ENCODE results near the gene TMPRSS6. TPM values are rescaled to one million over a fixed set of nuclear protein-coding genes. Genes with fewer than 3 reads are reported as not detected.

TMPRSS6 gene
- polyA plus RNA-seq, 3 donors, result not detected

DNA sequence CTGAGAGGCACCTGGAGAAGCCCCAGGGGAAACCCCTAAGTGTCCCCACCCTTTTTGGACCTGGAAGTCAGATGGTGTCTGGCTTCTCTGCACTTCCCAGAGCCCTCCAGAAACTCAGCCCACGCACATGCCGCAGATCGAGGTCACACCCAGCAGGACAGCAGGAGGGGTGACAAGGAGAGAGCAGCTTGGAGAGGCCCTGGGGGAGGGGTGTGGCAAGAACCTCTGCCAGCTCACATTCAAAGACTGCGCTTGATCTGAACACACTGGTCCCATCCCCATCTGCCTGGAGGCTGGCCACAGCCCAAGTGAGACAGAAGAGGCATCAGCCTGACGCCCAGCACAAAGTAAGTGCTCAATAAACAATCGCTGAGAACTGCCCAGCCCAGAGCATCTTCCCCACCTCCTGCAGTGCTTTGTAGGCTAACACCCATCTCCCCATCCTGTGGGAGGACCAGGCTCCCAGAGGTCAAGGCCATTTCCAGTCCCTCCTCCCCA is 21.4 kb downstream of the TMPRSS6 start:
- Mint-ChIP-seq H3K27me3 (ENCODE audit: low read depth in 3 of 3) (peaks cover 6 to 15% (median 10%) of the 10 kb centered on the region in 3 donors), H3K27ac (no peak overlapping the region), H3K4me1 (no peaks in the 10 kb centered on the region), H3K9me3 (no peaks in the 10 kb centered on the region), H3K4me3 (no peak overlapping the region), H3K36me3 (no peaks in the 10 kb centered on the region)
- H3K79me2 ChIP-seq (ENCODE audit: insufficient read depth, low read length), result no peaks in the 10 kb centered on the region
- no peaks in the 10 kb centered on the region for H3K36me3 ChIP-seq (replicated peaks in 1 of 2; ENCODE audit: control insufficient read depth in 1 of 2, insufficient read depth in 2 of 2, low read length in 2 of 2)
- H3K9me3 ChIP-seq (replicated peaks in 1 of 2; ENCODE audit: control insufficient read depth in 1 of 2, insufficient read depth in 1 of 2, low read length in 2 of 2), result no peaks in the 10 kb centered on the region
- H3K4me3 ChIP-seq (replicated peaks in 1 of 3; ENCODE audit: low read depth in 2 of 3, low read length in 3 of 3), result no peak overlapping the region
- no peak overlapping the region for H3K4me2 ChIP-seq (replicated peaks; ENCODE audit: extremely low read depth, low read length, poor library complexity, severe bottlenecking)
- intact Hi-C loops (cut with micrococcal nuclease), result no loop called here
- TF ChIP-seq, protein P1, sequence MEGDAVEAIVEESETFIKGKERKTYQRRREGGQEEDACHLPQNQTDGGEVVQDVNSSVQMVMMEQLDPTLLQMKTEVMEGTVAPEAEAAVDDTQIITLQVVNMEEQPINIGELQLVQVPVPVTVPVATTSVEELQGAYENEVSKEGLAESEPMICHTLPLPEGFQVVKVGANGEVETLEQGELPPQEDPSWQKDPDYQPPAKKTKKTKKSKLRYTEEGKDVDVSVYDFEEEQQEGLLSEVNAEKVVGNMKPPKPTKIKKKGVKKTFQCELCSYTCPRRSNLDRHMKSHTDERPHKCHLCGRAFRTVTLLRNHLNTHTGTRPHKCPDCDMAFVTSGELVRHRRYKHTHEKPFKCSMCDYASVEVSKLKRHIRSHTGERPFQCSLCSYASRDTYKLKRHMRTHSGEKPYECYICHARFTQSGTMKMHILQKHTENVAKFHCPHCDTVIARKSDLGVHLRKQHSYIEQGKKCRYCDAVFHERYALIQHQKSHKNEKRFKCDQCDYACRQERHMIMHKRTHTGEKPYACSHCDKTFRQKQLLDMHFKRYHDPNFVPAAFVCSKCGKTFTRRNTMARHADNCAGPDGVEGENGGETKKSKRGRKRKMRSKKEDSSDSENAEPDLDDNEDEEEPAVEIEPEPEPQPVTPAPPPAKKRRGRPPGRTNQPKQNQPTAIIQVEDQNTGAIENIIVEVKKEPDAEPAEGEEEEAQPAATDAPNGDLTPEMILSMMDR (IDR thresholded peaks at IDR 0.05), result no peak
- H3K27me3 ChIP-seq (ENCODE audit: control insufficient read depth in 2 of 2, insufficient read depth in 2 of 2, low read length in 2 of 2), result no peaks in the 10 kb centered on the region
- no peak for DNase-seq
- H3K9ac ChIP-seq (ENCODE audit: insufficient read depth, low read length, poor library complexity, severe bottlenecking), result no peak overlapping the region
- 75% methylated on average over 5 of the region's 6 CpGs for WGBS (ENCODE audit: insufficient coverage)
- H4K20me1 ChIP-seq (ENCODE audit: insufficient read depth, low read length), result no peaks in the 10 kb centered on the region
- no peaks in the 10 kb centered on the region for H3K4me1 ChIP-seq (ENCODE audit: control insufficient read depth in 1 of 2, insufficient read depth in 2 of 2, low read length in 2 of 2)
- no peak overlapping the region for H2AFZ ChIP-seq (ENCODE audit: insufficient read depth, low read depth, low read length, poor library complexity, severe bottlenecking)
- no peak overlapping the region for H3K27ac ChIP-seq (ENCODE audit: low read depth in 1 of 2, low read length in 2 of 2)

DNA sequence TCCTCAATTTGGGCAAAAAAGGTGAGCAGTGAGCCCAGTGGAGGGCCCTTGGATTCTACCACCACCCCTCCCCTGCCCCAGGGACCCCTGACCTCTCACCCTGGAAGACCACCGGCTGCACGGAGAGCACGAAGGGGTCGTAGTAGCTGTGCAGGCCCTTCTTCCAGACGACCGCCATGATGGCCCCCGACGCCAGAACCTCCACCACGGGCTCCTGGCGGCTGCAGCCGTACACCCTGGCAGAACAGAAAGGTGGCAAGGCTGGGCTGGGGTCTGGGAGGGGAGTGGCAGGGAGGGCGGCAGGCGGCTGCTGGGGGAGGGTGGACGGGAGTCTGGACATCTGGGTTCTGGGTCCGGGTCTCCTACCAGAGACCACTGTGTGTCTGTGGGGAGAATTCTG is 23.3 kb downstream of the TMPRSS6 start:
- H3K36me3 Mint-ChIP-seq, result no peaks in the 10 kb centered on the region
- intact Hi-C loops (cut with micrococcal nuclease), result no loop called here
- no peak overlapping the region for H3K4me3 Mint-ChIP-seq
- H3K4me2 ChIP-seq (replicated peaks; ENCODE audit: extremely low read depth, low read length, poor library complexity, severe bottlenecking), result no peak overlapping the region
- no peak overlapping the region for H3K27ac Mint-ChIP-seq
- no peaks in the 10 kb centered on the region for H3K79me2 ChIP-seq (ENCODE audit: insufficient read depth, low read length)
- no peaks in the 10 kb centered on the region for H3K9me3 ChIP-seq (replicated peaks in 1 of 2; ENCODE audit: control insufficient read depth in 1 of 2, insufficient read depth in 1 of 2, low read length in 2 of 2)
- H2AFZ ChIP-seq (ENCODE audit: insufficient read depth, low read depth, low read length, poor library complexity, severe bottlenecking), result no peak overlapping the region
- peaks cover 4 to 15% (median 9%) of the 10 kb centered on the region in 3 donors for H3K27me3 Mint-ChIP-seq (ENCODE audit: low read depth in 3 of 3)
- no peaks in the 10 kb centered on the region for H3K9me3 Mint-ChIP-seq
- no peak overlapping the region for H3K4me3 ChIP-seq (replicated peaks in 1 of 3; ENCODE audit: low read depth in 2 of 3, low read length in 3 of 3)
- no peak overlapping the region for H3K9ac ChIP-seq (ENCODE audit: insufficient read depth, low read length, poor library complexity, severe bottlenecking)
- no peaks in the 10 kb centered on the region for H4K20me1 ChIP-seq (ENCODE audit: insufficient read depth, low read length)
- no peak overlapping the region for H3K27ac ChIP-seq (ENCODE audit: low read depth in 1 of 2, low read length in 2 of 2)
- H3K4me1 Mint-ChIP-seq, result no peaks in the 10 kb centered on the region
- H3K36me3 ChIP-seq (replicated peaks in 1 of 2; ENCODE audit: control insufficient read depth in 1 of 2, insufficient read depth in 2 of 2, low read length in 2 of 2), result no peaks in the 10 kb centered on the region
- TF ChIP-seq, protein P1 (IDR thresholded peaks at IDR 0.05), result no peak
- WGBS (ENCODE audit: insufficient coverage), result 94% methylated on average over 6 of the region's 15 CpGs
- no peaks in the 10 kb centered on the region for H3K27me3 ChIP-seq (ENCODE audit: control insufficient read depth in 2 of 2, insufficient read depth in 2 of 2, low read length in 2 of 2)
- DNase-seq, result no peak
- H3K4me1 ChIP-seq (ENCODE audit: control insufficient read depth in 1 of 2, insufficient read depth in 2 of 2, low read length in 2 of 2), result no peaks in the 10 kb centered on the region

All from CD14-positive monocyte (primary cell).